Stimulated activated CD8-positive, alpha-beta memory T cell treated with anti-CD3 and anti-CD28 coated beads, Interleukin-15, amount 100 ng/mL, for 1 hour (primary cell): ENCODE data around the gene MYH14.
"Not testable (repeated sequence)": the region's sequence is repeated elsewhere in the genome, so short reads cannot be mapped to it uniquely, and the experiment has no call there.

ENCODE experiments used
- DNase-seq: peaks from one replicate; pipeline ENCODE4 v3.0.0-alpha.2; 2020; ENCODE audit warnings: low read depth

The MYH14 gene

DNA sequence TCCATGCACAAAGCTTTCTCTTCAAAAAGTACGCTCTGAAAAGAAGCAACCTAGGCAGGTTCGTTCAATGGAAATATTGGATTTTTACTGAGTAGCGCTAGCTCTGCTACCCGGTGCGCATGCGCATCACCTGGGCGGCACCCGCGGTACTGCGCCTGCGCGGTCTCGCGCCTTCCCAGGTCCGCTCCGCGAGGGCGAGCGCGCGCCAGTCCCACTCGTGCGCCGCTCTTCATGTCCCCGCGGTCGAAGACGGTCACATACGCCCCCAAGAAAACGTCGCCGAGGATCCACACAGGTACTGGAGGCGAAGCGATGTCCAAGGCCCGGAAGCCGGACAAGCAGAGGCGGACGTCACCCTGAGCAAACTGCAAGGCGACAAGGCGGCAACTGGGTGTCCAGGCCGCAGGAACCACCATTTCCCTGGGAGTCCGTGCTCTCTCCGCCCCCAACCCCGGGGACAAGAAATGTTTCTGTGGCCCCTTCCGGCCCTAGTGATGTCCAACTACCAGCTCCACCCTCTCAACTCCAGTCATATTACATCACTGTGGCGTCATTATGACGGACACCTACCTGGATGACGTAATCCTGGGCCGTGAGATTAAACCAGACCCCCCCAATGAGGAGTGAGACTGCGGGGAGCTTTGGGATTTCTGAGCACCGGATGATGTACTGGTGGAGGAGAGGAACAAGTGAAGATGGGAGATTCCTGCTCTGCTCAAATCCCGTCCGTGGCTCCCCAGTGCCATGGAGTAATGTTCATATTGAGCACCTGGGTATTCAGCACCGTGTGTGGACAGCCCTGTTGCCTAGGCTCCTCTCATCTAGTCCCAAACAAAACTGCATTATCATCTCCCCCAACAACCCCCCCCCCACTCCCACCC is 130.6 kb downstream of the MYH14 start:
- peak; percentile 62 for DNase-seq

DNA sequence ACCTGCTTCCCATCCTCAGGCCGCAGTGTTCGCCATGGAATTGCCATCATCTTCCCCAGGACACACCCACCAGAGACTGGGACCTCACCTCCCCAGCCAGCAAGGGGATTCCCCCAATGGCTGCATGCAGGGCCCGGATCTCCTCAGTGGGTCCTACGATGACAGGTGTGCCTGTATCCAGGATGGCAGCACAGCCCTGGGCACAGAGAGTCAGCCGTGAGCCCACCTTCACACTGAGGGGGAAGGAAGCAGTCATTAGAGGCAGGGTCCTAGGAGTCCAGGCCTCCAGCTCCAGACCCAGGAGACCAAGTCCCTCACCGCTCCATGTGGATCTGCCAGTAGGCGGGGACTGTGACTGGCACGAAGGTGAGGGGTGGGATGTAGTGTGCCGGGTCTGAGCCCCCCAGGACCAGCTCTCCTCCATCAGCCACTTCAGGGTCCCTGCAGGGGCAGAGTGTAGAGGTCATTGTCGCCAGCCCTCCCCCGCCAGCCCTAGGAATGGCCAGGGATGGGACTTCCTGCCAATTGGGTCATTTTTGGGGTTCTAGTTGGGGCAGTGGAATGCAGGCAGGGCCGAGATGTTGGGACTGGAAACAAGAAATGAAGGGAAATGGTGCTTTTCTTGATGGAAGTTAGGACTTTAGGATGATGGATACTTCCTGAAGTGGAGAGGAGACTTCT is 131.5 kb downstream of the MYH14 start:
- no peak for DNase-seq

DNA sequence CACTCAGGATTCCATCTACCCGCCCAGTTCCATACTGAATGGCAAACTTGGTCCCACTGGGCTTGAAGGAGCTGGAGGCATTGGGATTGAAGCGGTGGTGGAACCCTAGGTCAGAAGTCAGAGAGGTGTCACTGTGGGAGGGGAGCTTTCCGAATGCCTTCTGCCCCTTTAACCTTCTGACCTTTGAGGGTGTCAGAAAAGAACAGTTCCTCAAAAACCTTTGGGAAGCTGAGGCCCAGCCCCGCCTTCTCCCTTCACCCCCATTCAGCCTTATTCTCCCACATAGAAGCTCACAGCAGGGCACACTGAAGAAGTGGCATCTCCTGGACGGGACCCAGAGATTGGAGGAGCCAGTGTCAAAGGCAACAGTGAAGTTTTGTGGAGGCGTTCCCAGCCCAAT is 133.6 kb downstream of the MYH14 start:
- not testable (repeated sequence) for DNase-seq

DNA sequence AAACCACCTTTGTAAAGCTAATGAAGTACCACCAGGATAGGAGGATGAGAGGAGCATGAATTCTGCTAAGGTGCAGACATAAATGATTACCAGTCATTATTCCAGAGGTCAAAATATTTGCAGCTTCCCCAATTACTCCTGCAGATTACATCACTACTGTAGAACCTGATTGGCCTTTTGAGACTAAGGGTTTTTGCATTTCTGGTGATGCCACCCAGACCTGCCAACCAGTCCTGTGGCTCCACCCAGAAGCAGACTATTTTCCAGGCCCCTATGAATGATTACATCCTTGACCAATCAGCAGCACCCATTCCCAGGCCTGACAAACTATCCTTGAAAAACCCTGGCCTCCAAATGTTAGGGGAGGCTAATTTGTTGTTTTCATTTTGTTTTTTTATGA is 136.9 kb downstream of the MYH14 start:
- no peak for DNase-seq

DNA sequence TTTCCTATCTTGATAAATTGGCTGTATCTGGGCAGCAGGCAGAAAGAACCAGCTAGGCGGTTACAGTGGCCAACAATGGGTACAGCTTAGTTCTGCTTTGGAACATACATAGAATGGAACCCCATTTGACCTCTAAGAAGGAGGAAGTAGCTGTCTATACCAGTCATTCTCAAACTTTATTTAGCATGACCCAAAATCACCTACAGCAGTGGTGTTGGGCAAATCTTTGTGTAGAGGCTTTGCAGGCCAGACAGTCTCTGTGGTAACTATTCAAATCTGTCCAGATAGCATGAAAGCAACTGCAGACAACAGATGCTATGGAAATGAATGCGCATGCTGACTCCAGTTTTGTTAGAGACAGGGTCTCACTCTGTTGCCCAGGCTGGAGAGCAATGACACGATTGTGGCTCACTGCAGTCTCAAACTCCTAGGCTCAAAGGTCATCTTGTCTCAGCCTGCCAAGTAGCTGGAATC is 137.7 kb downstream of the MYH14 start:
- no peak for DNase-seq

DNA sequence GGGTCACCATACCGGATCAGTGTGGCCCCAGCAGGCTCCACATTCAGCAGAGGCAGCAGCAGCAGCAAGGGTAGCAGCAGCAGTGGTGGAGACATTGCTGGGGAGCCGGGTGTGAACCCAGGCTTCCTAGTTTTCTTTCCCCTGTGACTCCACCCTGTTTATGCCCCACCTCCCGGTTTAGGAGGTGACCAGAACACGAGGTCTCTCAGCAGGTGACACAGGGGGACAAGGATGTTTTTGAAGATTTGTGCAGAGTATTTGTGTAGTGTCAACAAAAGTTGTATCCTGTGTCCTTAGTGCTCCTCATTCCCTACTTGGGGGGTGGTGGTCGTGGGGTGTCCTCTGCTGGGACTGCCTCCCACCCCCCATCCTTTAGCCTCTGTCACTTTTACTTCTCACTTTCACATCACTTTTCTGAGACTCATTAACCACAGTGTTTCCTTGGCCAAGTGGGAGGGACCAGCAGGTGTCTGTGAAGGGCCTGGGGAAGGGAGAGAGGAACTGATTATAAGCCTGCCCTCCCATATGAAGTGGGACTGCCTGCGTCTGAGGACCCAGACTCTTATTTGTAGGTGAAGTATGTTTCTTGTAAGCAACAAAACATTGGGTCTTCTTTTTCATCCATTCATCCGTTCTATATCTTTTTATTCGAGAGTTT is 141.4 kb downstream of the MYH14 start:
- no peak for DNase-seq

DNA sequence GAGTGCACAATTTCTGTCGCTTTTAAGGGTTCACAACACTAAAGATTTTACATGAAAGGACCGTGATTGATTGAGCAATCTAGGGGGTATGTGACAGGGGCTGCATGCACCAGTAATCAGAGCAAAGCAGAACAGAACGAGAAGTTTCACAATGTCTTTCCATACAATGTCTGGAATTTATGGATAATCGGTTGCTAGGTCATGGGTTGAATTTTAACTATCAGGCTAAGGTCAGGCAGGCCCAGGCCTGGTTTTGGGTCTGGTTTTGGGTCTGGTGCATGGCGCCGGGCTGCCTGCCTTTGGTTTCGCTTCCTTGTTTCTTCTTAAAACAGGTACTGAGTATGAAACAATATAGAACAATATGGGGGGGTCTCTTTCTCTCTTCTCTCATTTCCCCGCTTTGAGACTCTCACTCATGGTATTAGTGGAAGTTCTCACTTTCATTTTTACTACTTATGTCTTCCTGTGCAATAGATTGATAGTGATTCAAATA is 143.7 kb downstream of the MYH14 start:
- DNase-seq, result not testable (repeated sequence)

DNA sequence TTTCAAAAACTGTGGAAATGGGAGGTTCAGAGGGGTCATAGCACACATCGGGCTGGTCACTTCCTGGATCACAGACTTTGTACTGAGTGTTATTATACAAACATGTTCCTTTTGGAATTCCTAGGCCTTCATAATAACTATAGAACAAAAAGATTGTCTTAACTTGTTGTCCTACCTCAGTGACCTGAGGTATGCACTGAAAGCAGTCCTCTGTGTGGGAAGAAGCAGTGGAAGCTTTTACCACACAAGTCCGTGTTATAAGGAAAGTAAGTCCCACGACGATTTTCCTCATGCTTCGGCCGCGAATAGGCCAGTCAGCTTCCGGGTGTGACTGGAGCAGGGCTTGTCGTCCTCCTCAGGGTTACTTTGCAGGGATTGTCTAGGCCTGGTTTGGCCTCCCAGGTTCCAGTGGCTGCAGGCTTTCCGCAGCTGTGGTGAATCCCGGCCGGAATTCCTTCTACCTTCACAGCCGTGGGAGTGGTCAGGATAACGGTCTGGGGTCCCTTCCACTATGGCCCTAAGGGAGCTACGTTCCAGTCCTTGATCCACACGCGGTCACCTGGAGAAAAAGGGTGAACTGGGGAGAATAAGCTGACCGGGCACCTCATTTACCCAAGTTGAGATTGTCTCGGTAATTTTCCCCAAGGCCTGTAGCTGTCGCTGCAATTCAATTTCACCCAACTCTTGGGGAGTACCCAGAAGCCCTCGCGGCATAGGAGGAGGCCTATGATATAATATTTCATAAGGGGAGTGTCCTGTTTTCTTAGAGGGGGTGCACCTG is 146.0 kb downstream of the MYH14 start:
- DNase-seq, result no peak

DNA sequence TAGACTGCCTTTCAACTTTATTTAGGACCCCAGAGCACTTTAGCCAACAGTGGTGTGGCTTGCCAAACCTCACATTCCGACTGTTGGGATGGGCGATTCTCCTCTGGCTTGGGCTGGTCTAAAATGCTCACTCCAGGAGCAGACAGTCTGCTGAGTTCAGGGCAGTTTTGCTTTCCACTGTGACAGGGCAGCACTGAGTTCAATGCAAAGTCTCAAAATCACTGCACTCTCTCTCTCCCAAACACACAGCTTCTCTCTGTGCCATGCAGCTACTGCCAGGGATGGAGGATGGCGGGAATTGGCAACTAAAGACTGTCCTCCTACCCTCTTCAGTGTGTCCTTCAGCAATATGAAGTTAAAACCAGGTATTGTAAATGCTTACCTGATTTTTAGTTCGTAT is 148.8 kb downstream of the MYH14 start:
- DNase-seq, result no peak

DNA sequence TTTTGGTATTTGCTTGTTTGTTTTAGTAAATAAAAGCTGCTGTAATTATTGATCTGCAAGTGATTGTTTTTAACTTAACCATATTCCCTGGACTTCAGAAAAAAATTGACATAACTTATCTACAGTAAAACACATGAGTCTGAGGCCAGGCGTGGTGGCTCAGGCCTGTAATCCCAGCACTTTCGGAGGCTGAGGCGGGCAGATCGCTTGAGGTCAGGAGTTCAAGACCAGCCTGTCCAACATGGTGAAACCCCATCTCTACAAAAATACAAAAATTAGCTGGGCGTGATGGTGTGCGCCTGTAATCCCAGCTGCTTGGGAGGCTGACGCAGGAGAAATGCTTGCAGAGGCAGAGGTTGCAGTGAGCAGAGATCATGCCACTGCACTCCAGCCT is 150.1 kb downstream of the MYH14 start:
- DNase-seq, result not testable (repeated sequence)

DNA sequence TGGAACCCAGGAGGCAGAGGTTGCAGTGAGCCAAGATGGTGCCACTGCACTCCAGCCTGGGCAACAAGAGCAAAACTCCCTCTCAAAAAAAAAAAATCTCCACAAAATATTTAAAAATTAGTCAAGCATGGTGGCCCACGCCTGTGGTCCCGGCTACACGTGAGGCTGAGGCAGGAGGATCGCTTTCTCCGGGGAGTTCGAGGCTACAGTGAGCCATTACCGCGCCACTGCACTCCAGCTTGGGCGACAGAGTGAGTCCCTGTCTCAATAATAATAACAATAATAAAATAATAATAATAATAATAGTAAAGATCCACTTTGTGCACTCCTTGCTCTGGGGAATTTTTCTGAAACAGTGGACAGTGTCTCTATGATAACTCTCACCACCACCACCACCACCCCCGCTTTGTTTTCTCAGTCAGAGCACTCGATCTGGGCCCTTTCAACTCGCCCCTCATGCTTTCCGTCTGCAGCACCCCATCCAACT is 153.3 kb downstream of the MYH14 start:
- DNase-seq, result no peak

DNA sequence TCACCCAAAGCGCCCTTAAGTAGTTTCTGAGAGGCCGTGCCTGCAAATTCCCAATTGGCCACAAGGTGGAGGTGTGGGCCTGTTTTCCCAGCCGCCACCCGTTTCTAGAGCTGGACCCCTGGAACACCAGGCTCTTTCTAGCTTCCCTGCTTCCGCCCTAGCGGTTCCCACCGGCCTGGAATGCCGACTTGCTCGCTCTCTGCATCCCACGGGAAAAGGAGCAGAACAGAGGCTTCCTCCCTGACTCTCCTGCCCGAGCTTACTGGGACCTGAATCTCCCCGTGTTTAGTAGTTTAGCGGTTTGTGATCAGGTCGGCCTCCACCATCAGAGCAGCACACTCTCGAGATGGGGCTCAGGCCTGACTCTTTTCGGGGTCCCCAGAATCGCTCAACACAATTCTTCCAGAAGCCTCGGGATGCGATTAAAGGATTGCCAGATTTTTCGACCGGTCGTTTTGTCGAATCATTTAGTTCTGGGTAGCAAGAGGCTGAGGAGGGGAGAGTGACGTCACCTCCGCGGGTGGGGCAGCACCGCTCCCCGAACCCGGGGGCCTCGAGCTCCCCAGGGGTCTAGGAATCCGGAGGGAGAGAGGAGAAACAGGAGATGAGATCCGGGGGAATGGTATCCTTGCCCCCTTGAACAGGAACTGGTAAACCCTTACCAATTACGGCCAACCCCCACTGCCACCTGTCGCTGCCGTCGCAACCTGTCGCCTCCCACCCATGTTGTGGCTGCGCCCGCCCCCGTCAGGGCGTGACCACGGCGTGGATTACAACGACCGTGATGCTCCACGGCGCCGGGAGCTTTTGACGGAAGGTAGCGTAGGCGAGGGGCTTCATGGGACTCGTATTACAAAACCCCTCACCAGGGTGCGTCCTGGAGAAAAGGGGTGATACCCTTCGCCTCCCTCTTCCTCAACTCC is 154.0 kb downstream of the MYH14 start:
- peak; percentile 78 for DNase-seq

DNA sequence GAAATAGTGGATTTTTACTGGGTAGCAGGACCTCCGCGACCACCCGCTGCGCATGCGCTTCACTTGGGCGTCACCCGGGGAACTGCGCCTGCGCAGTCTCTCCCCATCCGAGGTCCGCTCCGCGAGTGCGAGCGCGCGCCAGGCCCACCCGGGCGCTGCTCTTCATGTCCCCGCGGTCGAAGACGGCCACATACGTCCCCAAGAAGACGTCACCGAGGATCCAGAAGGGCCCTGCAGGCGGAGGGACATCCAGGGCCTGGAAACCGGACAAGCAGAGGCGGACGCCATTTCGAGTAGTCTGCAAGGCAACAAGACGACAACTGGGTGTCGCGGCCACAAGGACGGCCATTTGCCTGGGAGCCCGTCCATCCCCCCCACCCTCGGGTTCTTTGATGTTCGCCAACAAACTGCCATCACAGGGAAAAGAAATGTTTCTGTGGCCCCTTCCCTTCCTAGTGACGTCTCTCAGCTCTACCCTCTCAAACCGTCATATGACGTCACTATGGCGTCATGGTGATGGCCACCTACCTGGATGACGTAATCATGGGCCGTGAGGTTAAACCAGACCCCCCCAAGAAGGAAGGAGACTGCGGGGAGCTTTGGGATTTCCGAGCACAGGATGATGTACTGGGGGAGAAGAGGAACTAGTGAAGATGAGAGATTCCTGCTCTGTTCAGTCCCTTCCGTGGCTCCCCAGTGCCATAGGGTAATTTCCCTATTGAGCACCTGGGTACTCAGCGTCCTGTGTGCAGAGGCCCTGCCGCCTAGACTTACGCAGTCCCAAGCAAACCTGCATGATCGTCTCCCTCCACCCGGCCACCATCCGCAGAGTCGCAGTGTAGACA is 155.3 kb downstream of the MYH14 start:
- DNase-seq, result peak; percentile 56

DNA sequence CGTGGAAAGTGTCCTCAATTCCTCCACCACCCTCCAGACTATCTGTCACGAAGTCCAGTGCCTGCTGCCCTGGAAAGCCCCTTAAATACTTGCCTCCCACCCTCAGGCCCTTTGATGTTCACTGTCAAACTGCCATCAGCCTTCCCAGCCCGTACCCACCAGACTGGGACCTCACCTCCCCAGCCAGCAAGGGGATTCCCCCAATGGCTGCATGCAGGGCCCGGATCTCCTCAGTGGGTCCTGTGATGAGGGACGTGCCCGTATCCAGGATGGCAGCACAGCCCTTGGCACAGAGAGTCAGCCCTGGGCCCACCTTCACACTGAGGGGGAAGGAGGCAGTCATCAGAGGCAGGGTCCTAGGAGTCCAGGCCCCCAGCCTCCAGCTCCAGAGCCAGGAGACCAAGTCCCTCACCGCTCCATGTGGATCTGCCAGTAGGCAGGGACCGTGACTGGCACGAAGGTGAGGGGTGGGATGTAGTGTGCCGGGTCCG is 156.0 kb downstream of the MYH14 start:
- DNase-seq, result no peak
